Mucosa of descending colon (tissue), 3 donors: ENCODE results near the gene NR0B1. TPM values are rescaled to one million over a fixed set of nuclear protein-coding genes. Genes with fewer than 3 reads are reported as not detected.

ENCODE experiments used
- ATAC-seq: fragments of 200-7000 bp; cut with Tn5 transposase; one replicate; pipeline ENCODE4 v1.9.1; 2020; ENCODE audit warnings: mild to moderate bottlenecking, moderate library complexity
- DNase-seq, 3 donors: peaks; one replicate each; pipeline ENCODE4 v3.0.0-alpha.2; 2020
- H3K36me3 ChIP-seq: fragments of 200-600 bp; one replicate; pipeline ENCODE4 v1.8.0; 2021; ENCODE audit warnings: low read depth, mild to moderate bottlenecking
- H3K4me1 ChIP-seq: fragments of 200-600 bp; one replicate; pipeline ENCODE4 v1.8.0; 2021; ENCODE audit warnings: low read depth, mild to moderate bottlenecking
- H3K4me3 ChIP-seq: fragments of 200-600 bp; one replicate; pipeline ENCODE4 v1.8.0; 2021; ENCODE audit warnings: mild to moderate bottlenecking
- H3K9me3 ChIP-seq: fragments of 200-600 bp; one replicate; pipeline ENCODE4 v1.8.0; 2021; ENCODE audit warnings: mild to moderate bottlenecking
- intact Hi-C, 2 donors: fragments of 100-400 bp; cut with DNase I in 1 of 2; cut with micrococcal nuclease in 1 of 2; formaldehyde crosslinking; loops; one replicate each; pipeline versions ENCODE4 v1.11.0 to v1.11.1; 2022; cut with DNase I, micrococcal nuclease
- total RNA-seq, 3 donors: library from RNA; stranded (reverse); fragmentation: NEBNext Ultra II Directional in 2 of 3; extraction: Animal tissue kit (Norgen Biotek cat#: 25700) in 2 of 3; gene quantifications; one replicate each; pipeline versions ENCODE4 v1.2.1 to v1.2.4, GENCODE V29; 2021 to 2023
- TF ChIP-seq, protein P1 (sequence below): fragments of 200-600 bp; IDR thresholded peaks from one replicate; pipeline ENCODE4 v1.8.0; 2022; ENCODE audit warnings: antibody characterized with exemption, mild to moderate bottlenecking
- donor health status: DM: no; HTN: no; CAD: no; lungs with moderate emphysema.
- donor health status: DM: no; HTN: no; CAD: no.
- donor health status: DM: no; HTN: yes; CAD: no.

NR0B1 gene
- total RNA-seq, 3 donors from 2014 or later = not detected

GRCh38 chrX:30275498-30275897 is 33.7 kb downstream of the NR0B1 start:
- Histone ChIP-seq H3K4me1 (no peaks in the 10 kb centered on the region), H3K4me3 (no peak overlapping the region), H3K36me3 (no peaks in the 10 kb centered on the region), H3K9me3 (no peaks in the 10 kb centered on the region)
- ATAC-seq (no peak), DNase-seq (peak in 1 of 3 donors; percentile 2)
- TF ChIP-seq, protein P1, sequence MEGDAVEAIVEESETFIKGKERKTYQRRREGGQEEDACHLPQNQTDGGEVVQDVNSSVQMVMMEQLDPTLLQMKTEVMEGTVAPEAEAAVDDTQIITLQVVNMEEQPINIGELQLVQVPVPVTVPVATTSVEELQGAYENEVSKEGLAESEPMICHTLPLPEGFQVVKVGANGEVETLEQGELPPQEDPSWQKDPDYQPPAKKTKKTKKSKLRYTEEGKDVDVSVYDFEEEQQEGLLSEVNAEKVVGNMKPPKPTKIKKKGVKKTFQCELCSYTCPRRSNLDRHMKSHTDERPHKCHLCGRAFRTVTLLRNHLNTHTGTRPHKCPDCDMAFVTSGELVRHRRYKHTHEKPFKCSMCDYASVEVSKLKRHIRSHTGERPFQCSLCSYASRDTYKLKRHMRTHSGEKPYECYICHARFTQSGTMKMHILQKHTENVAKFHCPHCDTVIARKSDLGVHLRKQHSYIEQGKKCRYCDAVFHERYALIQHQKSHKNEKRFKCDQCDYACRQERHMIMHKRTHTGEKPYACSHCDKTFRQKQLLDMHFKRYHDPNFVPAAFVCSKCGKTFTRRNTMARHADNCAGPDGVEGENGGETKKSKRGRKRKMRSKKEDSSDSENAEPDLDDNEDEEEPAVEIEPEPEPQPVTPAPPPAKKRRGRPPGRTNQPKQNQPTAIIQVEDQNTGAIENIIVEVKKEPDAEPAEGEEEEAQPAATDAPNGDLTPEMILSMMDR = no peak
- intact Hi-C loops = no loop called here

- intact Hi-C loops = no loop called here
- Histone ChIP-seq H3K9me3 (no peaks in the 10 kb centered on the region), H3K4me1 (no peaks in the 10 kb centered on the region), H3K4me3 (no peak overlapping the region), H3K36me3 (no peaks in the 10 kb centered on the region)
- no peak for DNase-seq
- TF ChIP-seq, protein P1 = no peak
- ATAC-seq = no peak
Observed at GRCh38 chrX:30270639-30271038, 38.6 kb downstream of the NR0B1 start.

GRCh38 chrX:30262763-30263162 is 46.4 kb downstream of the NR0B1 start:
- DNase-seq (no peak), ATAC-seq (no peak)
- Histone ChIP-seq H3K9me3 (no peaks in the 10 kb centered on the region), H3K4me3 (no peak overlapping the region), H3K36me3 (no peaks in the 10 kb centered on the region), H3K4me1 (no peaks in the 10 kb centered on the region)
- intact Hi-C loops = no loop called here
- TF ChIP-seq, protein P1 = no peak

DNA sequence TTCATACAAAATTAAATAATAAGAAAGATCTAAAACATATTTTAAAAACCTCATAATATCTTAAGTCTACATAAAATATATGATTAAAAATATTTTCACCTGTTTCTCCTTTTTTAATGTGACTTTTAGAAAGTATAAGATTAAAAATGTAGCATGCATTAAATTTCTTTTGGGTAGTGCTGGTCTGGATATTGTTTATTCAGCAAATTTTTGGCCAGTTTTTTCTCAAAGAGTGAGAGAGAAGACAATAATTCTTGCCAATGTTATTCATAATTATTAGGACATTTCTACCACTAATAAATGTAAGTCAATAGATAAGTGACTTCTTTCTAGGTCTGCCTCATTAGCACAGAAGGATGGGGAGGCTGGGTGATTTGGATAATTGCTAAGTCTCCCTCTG is 48.2 kb downstream of the NR0B1 start:
- TF ChIP-seq, protein P1 = no peak
- DNase-seq (no peak), ATAC-seq (no peak)
- H3K4me3 ChIP-seq = no peak overlapping the region
- H3K36me3 ChIP-seq = no peaks in the 10 kb centered on the region
- H3K9me3 ChIP-seq = no peaks in the 10 kb centered on the region
- H3K4me1 ChIP-seq = no peaks in the 10 kb centered on the region
- intact Hi-C loops = no loop called here

- TF ChIP-seq, protein P1 = no peak
Observed at GRCh38 chrX:30259927-30260326, 49.3 kb downstream of the NR0B1 start.

More at GRCh38 chrX:30259927-30260326, 49.3 kb downstream of the NR0B1 start:
- H3K9me3 ChIP-seq = no peaks in the 10 kb centered on the region
- intact Hi-C loops = no loop called here
- H3K4me3 ChIP-seq = no peak overlapping the region
- no peak for ATAC-seq
- DNase-seq = peak in 1 of 3 donors; percentile 1
- H3K4me1 ChIP-seq = no peaks in the 10 kb centered on the region
- H3K36me3 ChIP-seq = no peaks in the 10 kb centered on the region

Other genes with a start within 250 kb of the NR0B1 start
- not detected for gene MAGEB2, start 93.8 kb downstream of the NR0B1 start, total RNA-seq
- gene MAGEB3, start 78.7 kb downstream of the NR0B1 start, total RNA-seq = not detected
- gene MAGEB4, start 67.4 kb downstream of the NR0B1 start, total RNA-seq = not detected
- gene MAGEB1, start 62.2 kb downstream of the NR0B1 start, total RNA-seq = not detected